ENCODE measurements around the gene ASIP. TPM values are rescaled to one million over a fixed set of nuclear protein-coding genes. Genes with fewer than 3 reads are reported as not detected.
"Not testable (repeated sequence)": the region's sequence is repeated elsewhere in the genome, so short reads cannot be mapped to it uniquely, and the experiment has no call there.

The ASIP gene
- total RNA-seq, 1 donor from 2014 or later, result not detected

DNA sequence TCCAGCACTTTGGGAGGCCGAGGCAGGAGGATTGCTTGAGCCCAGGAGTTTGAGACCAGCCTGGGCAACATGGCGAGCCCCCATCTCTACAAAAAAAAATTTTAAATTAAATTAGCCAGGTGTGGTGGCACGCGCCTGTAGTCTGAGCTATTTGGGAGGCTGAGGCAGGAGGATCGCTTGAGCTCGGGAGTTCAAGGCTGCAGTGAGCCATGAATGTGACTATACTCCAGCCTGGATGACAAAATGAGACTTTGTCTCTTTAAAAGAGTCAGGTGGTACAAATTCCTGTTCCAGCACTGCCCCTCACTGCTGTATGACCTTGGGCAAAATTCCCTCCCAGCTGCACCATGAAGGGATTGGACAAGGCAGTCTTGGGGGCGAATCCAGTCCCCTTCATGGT is 33.5 kb downstream of the ASIP start:
- H3K4me3 Mint-ChIP-seq (ENCODE audit: unreplicated experiment), result no peak overlapping the region
- H3K36me3 Mint-ChIP-seq (ENCODE audit: unreplicated experiment), result peaks cover 20% of the 10 kb centered on the region
- peaks cover 17% of the 10 kb centered on the region for H3K4me1 Mint-ChIP-seq (ENCODE audit: unreplicated experiment)
- no peaks in the 10 kb centered on the region for H3K27me3 Mint-ChIP-seq (ENCODE audit: unreplicated experiment)
- H3K9me3 Mint-ChIP-seq (ENCODE audit: unreplicated experiment), result no peaks in the 10 kb centered on the region
- DNase-seq (ENCODE audit: extremely low spot score, unreplicated experiment), result no peak
- no peak overlapping the region for H3K27ac Mint-ChIP-seq (ENCODE audit: unreplicated experiment)
- TF ChIP-seq, protein P1, sequence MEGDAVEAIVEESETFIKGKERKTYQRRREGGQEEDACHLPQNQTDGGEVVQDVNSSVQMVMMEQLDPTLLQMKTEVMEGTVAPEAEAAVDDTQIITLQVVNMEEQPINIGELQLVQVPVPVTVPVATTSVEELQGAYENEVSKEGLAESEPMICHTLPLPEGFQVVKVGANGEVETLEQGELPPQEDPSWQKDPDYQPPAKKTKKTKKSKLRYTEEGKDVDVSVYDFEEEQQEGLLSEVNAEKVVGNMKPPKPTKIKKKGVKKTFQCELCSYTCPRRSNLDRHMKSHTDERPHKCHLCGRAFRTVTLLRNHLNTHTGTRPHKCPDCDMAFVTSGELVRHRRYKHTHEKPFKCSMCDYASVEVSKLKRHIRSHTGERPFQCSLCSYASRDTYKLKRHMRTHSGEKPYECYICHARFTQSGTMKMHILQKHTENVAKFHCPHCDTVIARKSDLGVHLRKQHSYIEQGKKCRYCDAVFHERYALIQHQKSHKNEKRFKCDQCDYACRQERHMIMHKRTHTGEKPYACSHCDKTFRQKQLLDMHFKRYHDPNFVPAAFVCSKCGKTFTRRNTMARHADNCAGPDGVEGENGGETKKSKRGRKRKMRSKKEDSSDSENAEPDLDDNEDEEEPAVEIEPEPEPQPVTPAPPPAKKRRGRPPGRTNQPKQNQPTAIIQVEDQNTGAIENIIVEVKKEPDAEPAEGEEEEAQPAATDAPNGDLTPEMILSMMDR (IDR thresholded peaks at IDR 0.05), result no peak

DNA sequence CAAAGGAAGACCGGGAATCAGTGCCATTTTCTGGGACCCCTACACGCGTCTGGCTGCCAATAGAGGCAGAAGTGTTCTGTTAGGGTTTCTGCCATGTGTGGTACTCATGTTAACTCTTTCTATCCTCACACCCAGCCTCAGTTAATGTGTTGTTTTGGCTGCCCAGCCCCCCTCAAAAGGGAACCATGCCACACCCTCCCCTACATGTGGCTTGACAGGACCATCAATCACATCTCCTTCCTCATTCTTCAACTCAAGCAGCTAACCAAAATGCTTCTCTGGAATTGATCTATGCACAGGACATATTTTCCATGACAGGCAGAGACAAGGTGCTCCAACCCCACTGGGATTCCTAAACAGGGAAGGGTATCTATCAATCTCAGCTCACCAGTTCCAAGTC is 40.0 kb downstream of the ASIP start:
- Mint-ChIP-seq H3K4me3 (ENCODE audit: unreplicated experiment) (no peak overlapping the region), H3K27ac (ENCODE audit: unreplicated experiment) (no peak overlapping the region), H3K27me3 (ENCODE audit: unreplicated experiment) (no peaks in the 10 kb centered on the region), H3K9me3 (ENCODE audit: unreplicated experiment) (no peaks in the 10 kb centered on the region), H3K36me3 (ENCODE audit: unreplicated experiment) (peaks cover 33% of the 10 kb centered on the region), H3K4me1 (ENCODE audit: unreplicated experiment) (no peaks in the 10 kb centered on the region)
- TF ChIP-seq, protein P1 (IDR thresholded peaks at IDR 0.05), result no peak
- DNase-seq (ENCODE audit: extremely low spot score, unreplicated experiment), result no peak

DNA sequence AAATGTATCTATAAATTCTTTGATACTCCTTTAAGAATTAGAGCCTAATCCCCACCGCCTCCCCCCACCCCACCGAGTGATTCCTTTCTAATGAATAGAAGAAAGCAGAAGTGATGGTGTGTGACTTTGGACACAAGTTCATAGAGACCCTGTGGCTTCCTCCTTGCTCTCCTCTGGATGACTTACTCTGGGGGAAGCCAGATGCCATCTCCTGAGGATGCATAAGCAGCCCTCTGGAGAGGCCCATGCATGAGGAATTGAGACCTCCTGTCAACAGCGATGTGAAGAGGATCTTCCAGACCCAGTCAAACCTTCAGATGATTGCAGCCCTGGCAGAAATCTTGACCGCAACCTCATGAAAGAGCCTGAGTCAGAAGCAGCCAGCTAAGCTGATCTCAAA is 40.8 kb downstream of the ASIP start:
- no peaks in the 10 kb centered on the region for H3K27me3 Mint-ChIP-seq (ENCODE audit: unreplicated experiment)
- no peak overlapping the region for H3K27ac Mint-ChIP-seq (ENCODE audit: unreplicated experiment)
- no peak overlapping the region for H3K4me3 Mint-ChIP-seq (ENCODE audit: unreplicated experiment)
- TF ChIP-seq, protein P1 (IDR thresholded peaks at IDR 0.05), result no peak
- DNase-seq (ENCODE audit: extremely low spot score, unreplicated experiment), result no peak
- H3K9me3 Mint-ChIP-seq (ENCODE audit: unreplicated experiment), result no peaks in the 10 kb centered on the region
- no peaks in the 10 kb centered on the region for H3K4me1 Mint-ChIP-seq (ENCODE audit: unreplicated experiment)
- peaks cover 37% of the 10 kb centered on the region for H3K36me3 Mint-ChIP-seq (ENCODE audit: unreplicated experiment)

DNA sequence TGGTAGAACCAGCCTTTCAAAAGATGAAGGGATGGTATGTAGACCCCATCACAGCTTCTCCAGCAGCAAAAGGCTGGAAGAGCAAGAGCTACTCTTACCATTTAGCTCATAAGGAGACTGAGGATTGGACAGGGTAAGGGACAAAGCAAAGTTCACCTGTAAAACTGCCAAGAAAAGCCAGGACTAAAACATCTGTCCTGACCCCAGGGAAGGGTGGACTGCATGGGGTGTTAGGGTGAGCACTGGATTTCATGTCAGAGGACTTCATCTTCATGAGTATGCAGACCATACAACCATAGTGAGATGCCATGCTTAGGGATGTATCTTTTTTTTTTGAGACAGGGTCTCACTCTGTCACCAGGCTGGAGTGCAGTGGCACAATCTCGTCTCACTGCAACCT is 42.6 kb downstream of the ASIP start:
- Mint-ChIP-seq H3K36me3 (ENCODE audit: unreplicated experiment) (peaks cover 40% of the 10 kb centered on the region), H3K4me3 (ENCODE audit: unreplicated experiment) (no peak overlapping the region)
- DNase-seq (ENCODE audit: extremely low spot score, unreplicated experiment), result no peak

DNA sequence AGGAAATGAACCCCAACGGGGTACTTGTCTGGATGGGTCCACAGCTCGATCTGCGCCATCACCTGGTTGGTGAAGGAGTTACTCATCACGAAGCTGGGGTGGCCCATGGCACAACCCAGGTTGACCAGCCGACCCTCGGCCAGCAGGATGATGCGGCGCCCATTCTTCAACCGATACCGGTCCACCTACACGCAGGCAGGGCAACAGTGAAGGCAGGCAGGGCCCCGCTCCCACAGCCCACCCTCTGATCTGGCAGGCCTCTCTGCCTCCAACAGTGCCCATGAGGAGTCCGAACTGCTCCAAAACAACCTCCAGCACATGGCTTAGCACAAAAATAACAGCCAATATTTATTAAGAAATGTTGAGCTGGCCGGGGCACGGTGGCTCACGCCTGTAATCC is 44.2 kb downstream of the ASIP start:
- H3K27me3 Mint-ChIP-seq (ENCODE audit: unreplicated experiment), result no peaks in the 10 kb centered on the region
- H3K4me3 Mint-ChIP-seq (ENCODE audit: unreplicated experiment), result no peak overlapping the region
- no peaks in the 10 kb centered on the region for H3K9me3 Mint-ChIP-seq (ENCODE audit: unreplicated experiment)
- peaks cover 37% of the 10 kb centered on the region for H3K36me3 Mint-ChIP-seq (ENCODE audit: unreplicated experiment)
- TF ChIP-seq, protein P1 (IDR thresholded peaks at IDR 0.05), result no peak
- H3K4me1 Mint-ChIP-seq (ENCODE audit: unreplicated experiment), result no peaks in the 10 kb centered on the region
- no peak for DNase-seq (ENCODE audit: extremely low spot score, unreplicated experiment)
- no peak overlapping the region for H3K27ac Mint-ChIP-seq (ENCODE audit: unreplicated experiment)

More for the DNA sequence above, 42.6 kb downstream of the ASIP start:
- Mint-ChIP-seq H3K27ac (ENCODE audit: unreplicated experiment) (no peak overlapping the region), H3K9me3 (ENCODE audit: unreplicated experiment) (no peaks in the 10 kb centered on the region), H3K27me3 (ENCODE audit: unreplicated experiment) (no peaks in the 10 kb centered on the region), H3K4me1 (ENCODE audit: unreplicated experiment) (no peaks in the 10 kb centered on the region)
- TF ChIP-seq, protein P1 (IDR thresholded peaks at IDR 0.05), result no peak

DNA sequence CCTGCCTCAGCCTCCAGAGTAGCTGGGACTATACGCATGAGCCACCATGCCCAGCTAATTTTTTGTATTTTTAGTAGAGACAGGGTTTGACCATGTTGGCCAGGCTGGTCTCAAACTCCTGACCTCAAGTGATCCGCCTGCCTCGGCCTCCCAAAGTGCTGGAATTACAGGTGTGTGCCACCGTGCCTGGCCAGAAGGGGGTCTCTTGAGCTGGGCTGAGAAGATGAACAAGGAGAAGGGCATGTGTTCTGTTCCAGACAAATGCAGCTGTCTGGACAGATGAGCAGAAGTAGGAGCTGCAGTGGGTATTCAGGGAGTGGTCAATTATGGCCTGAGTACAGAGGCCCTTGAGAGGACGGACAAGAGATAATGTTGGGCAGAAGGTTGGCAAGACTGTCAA is 46.3 kb downstream of the ASIP start:
- H3K4me3 Mint-ChIP-seq (ENCODE audit: unreplicated experiment); H3K4me1 Mint-ChIP-seq (ENCODE audit: unreplicated experiment); H3K27me3 Mint-ChIP-seq (ENCODE audit: unreplicated experiment); H3K9me3 Mint-ChIP-seq (ENCODE audit: unreplicated experiment); H3K27ac Mint-ChIP-seq (ENCODE audit: unreplicated experiment); DNase-seq (ENCODE audit: extremely low spot score, unreplicated experiment): not testable (repeated sequence)
- H3K36me3 Mint-ChIP-seq (ENCODE audit: unreplicated experiment), result peaks cover 46% of the 10 kb centered on the region

Measured in osteocyte (in vitro differentiated cells).